Neural crest cell (in vitro differentiated cells): ENCODE results near the gene INTS4. TPM values are rescaled to one million over a fixed set of nuclear protein-coding genes. Genes with fewer than 3 reads are reported as not detected.
"Not testable (repeated sequence)": the region's sequence is repeated elsewhere in the genome, so short reads cannot be mapped to it uniquely, and the experiment has no call there.

Experiments used
- DNase-seq: peaks from one replicate; pipeline ENCODE4 v3.0.0; 2021; ENCODE audit warnings: low read depth, mixed read lengths, low spot score
- H3K27ac Mint-ChIP-seq: one replicate; pipeline ENCODE4 v1.8.0; 2021; ENCODE audit warnings: mild to moderate bottlenecking, mixed read lengths; ENCODE audit not compliant: unreplicated experiment
- H3K27me3 Mint-ChIP-seq: 2 replicates; pipeline ENCODE4 v1.8.0; 2021; ENCODE audit warnings: low read depth, mild to moderate bottlenecking, mixed read lengths
- H3K36me3 Mint-ChIP-seq: 2 replicates; pipeline ENCODE4 v1.8.0; 2021; ENCODE audit warnings: low read depth, mild to moderate bottlenecking, mixed read lengths
- H3K4me1 Mint-ChIP-seq: 2 replicates; pipeline ENCODE4 v1.8.0; 2021; ENCODE audit warnings: mixed read lengths
- H3K4me3 Mint-ChIP-seq: one replicate; pipeline ENCODE4 v1.8.0; 2021; ENCODE audit warnings: mild to moderate bottlenecking, mixed read lengths
- H3K9me3 Mint-ChIP-seq: 2 replicates; pipeline ENCODE4 v1.8.0; 2021; ENCODE audit warnings: mixed read lengths
- CTCF ChIP-seq: fragments of 200-600 bp; sonication (generic); conservative IDR thresholded peaks from 2 replicates; pipeline ENCODE4 v1.5.0; 2021; ENCODE audit warnings: antibody characterized with exemption, mild to moderate bottlenecking
- total RNA-seq: library from RNA; stranded (reverse); gene quantifications from 2 replicates; pipeline ENCODE4 v1.2.1, GENCODE V29; 2021

The INTS4 gene
- total RNA-seq, 1 donor from 2014 or later, result 54.4 TPM

- Mint-ChIP-seq H3K4me1 (peaks cover 8% of the 10 kb centered on the region), H3K27ac (peak overlapping the region; percentile 65), H3K27me3 (no peaks in the 10 kb centered on the region), H3K4me3 (no peak overlapping the region), H3K36me3 (no peaks in the 10 kb centered on the region), H3K9me3 (no peaks in the 10 kb centered on the region)
- no peak for DNase-seq
- TF ChIP-seq CTCF, result no peak
Measured at GRCh38 chr11:78030429-78031325, 36.2 kb upstream of the INTS4 start.

GRCh38 chr11:78028423-78028822 is 34.0 kb upstream of the INTS4 start:
- not testable (repeated sequence) for H3K27ac Mint-ChIP-seq

GRCh38 chr11:78027759-78028158 is 33.3 kb upstream of the INTS4 start:
- Mint-ChIP-seq H3K36me3 (no peaks in the 10 kb centered on the region), H3K27me3 (peaks cover 10% of the 10 kb centered on the region), H3K4me1 (peaks cover 11% of the 10 kb centered on the region), H3K27ac (no peak overlapping the region), H3K4me3 (no peak overlapping the region), H3K9me3 (no peaks in the 10 kb centered on the region)
- no peak for DNase-seq
- no peak for TF ChIP-seq CTCF

More at GRCh38 chr11:78028423-78028822, 34.0 kb upstream of the INTS4 start:
- not testable (repeated sequence) for H3K9me3 Mint-ChIP-seq, H3K27me3 Mint-ChIP-seq, DNase-seq, H3K36me3 Mint-ChIP-seq, H3K4me1 Mint-ChIP-seq, H3K4me3 Mint-ChIP-seq

DNA sequence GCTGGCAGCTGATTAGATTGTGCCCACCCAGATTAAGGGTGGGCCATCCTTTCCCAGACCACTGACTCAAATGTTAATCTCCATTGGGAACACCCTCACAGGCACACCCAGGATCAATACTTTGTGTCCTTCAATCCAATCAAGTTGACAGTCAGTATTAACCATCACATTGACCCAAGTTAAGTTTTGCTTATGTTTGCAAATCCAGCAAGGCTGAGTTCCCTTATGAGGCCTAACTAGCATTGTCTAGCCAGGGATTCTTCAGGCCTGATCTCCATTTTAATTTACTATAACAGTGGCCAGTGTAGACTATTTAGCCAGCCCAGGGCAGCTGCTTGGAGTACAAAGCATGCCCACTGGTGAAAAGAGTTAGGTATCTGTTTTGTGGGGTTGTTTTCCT is 30.9 kb upstream of the INTS4 start:
- no peak for DNase-seq
- Mint-ChIP-seq H3K4me3 (no peak overlapping the region), H3K4me1 (peaks cover 22% of the 10 kb centered on the region), H3K27ac (no peak overlapping the region), H3K9me3 (no peaks in the 10 kb centered on the region), H3K36me3 (no peaks in the 10 kb centered on the region), H3K27me3 (peaks cover 23% of the 10 kb centered on the region)
- no peak for TF ChIP-seq CTCF

GRCh38 chr11:78023426-78023825 is 29.0 kb upstream of the INTS4 start:
- Mint-ChIP-seq H3K9me3 (no peaks in the 10 kb centered on the region), H3K27ac (no peak overlapping the region), H3K4me3 (no peak overlapping the region), H3K4me1 (peaks cover 27% of the 10 kb centered on the region), H3K27me3 (peaks cover 25% of the 10 kb centered on the region), H3K36me3 (no peaks in the 10 kb centered on the region)
- no peak for DNase-seq
- no peak for TF ChIP-seq CTCF
